ENCODE measurements around the gene DEPDC5. TPM values are rescaled to one million over a fixed set of nuclear protein-coding genes. Genes with fewer than 3 reads are reported as not detected.
A peak's percentile ranks its signal among the peaks of the same experiment; 100 is the strongest.

Gene DEPDC5
- total and polyA plus RNA-seq, 12 donors = 14.4 to 35.9 (median 23.1) TPM

DNA sequence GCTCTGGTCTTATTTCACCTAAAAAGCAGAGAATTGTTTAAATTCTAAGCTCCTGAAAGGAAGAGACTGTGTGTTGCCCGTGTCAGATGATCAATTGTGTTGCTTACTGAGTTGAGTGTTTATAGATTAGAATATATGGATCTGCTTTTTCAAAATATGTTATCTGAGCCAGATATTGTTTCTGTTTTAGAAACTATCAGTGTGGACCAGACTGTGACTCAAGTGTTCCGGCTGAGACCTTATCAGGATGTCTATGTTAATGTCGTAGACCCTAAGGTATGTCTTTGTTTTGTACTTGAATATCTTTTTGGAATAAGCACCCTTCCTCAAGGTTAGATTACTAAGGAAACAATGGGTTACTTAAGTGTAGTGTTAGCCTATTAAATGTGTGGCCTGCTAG, 11.0 kb downstream of the DEPDC5 start:
- intact Hi-C loops (cut with DNase I) = loop anchor here in 1 of 2 donors (10.0 kb wide), 1 partner anchor 50 kb away; no protein-coding TSS in a partner anchor
- DNase-seq = no peak
- Histone ChIP-seq H3K4me1 (replicated peaks in 1 of 2) (no peaks in the 10 kb centered on the region), H3K36me3 (replicated peaks in 1 of 2) (peaks cover 0 to 76% of the 10 kb centered on the region in 2 donors), H3K27ac (no peak overlapping the region), H3K4me3 (no peak overlapping the region), H3K9me3 (replicated peaks in 1 of 3) (no peaks in the 10 kb centered on the region), H3K27me3 (no peaks in the 10 kb centered on the region)
- 93 to 100% (median 97%) methylated on average over 3 of the region's 3 CpGs for WGBS, 4 donors
- TF ChIP-seq, protein P1, sequence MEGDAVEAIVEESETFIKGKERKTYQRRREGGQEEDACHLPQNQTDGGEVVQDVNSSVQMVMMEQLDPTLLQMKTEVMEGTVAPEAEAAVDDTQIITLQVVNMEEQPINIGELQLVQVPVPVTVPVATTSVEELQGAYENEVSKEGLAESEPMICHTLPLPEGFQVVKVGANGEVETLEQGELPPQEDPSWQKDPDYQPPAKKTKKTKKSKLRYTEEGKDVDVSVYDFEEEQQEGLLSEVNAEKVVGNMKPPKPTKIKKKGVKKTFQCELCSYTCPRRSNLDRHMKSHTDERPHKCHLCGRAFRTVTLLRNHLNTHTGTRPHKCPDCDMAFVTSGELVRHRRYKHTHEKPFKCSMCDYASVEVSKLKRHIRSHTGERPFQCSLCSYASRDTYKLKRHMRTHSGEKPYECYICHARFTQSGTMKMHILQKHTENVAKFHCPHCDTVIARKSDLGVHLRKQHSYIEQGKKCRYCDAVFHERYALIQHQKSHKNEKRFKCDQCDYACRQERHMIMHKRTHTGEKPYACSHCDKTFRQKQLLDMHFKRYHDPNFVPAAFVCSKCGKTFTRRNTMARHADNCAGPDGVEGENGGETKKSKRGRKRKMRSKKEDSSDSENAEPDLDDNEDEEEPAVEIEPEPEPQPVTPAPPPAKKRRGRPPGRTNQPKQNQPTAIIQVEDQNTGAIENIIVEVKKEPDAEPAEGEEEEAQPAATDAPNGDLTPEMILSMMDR (IDR thresholded peaks at IDR 0.05) = no peak
- no peak for TF ChIP-seq POLR2A (IDR thresholded peaks at IDR 0.05)

- no peak overlapping the region for H3K4me3 ChIP-seq
- no peak overlapping the region for H3K27ac ChIP-seq
- intact Hi-C loops (cut with DNase I) = loop anchor here in 1 of 2 donors (10.0 kb wide), 1 partner anchor 46 kb away; no protein-coding TSS in a partner anchor
- no peaks in the 10 kb centered on the region for H3K27me3 ChIP-seq
- 94 to 99% (median 98%) methylated on average over 4 of the region's 4 CpGs for WGBS, 4 donors
- peak in 1 of 7 donors; percentile 1 for DNase-seq
- H3K9me3 ChIP-seq (replicated peaks in 1 of 3) = no peaks in the 10 kb centered on the region
- H3K36me3 ChIP-seq (replicated peaks in 1 of 2) = peaks cover 0 to 68% of the 10 kb centered on the region in 2 donors
- no peaks in the 10 kb centered on the region for H3K4me1 ChIP-seq (replicated peaks in 1 of 2)
- TF ChIP-seq POLR2A (IDR thresholded peaks at IDR 0.05) = no peak
- TF ChIP-seq, protein P1 (IDR thresholded peaks at IDR 0.05) = no peak
Measured at GRCh38 chr22:31768422-31769059, 14.7 kb downstream of the DEPDC5 start.

DNA sequence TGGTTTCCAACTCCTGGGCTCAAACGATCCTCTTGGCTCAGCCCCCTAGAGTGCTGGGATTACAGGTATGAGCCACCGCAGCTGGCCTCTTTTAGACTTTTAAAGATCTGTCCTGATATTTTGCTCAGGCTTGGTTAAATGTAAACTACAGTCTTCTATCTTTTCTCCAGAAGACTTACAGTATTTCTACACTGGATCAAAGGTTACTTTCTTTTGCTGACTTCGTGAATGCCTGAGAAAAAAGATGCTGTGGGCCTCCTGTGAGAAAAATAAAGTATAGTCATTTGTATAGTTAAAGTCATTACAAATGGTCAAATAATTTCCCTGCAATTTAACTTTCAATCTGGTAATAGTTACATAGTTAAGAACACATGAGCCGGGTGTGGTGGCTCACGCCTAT, 19.6 kb downstream of the DEPDC5 start:
- intact Hi-C loops (cut with DNase I) = no loop called here
- WGBS, 4 donors = 89 to 97% (median 92%) methylated on average over 5 of the region's 5 CpGs

GRCh38 chr22:31776231-31776630, 22.4 kb downstream of the DEPDC5 start:
- TF ChIP-seq, protein P1 (IDR thresholded peaks at IDR 0.05) = no peak

More for the DNA sequence above, 19.6 kb downstream of the DEPDC5 start:
- peaks cover 0 to 42% of the 10 kb centered on the region in 2 donors for H3K36me3 ChIP-seq (replicated peaks in 1 of 2)
- TF ChIP-seq, protein P1 (IDR thresholded peaks at IDR 0.05) = no peak
- no peak for TF ChIP-seq POLR2A (IDR thresholded peaks at IDR 0.05)
- H3K27me3 ChIP-seq = no peaks in the 10 kb centered on the region
- H3K27ac ChIP-seq = no peak overlapping the region
- DNase-seq = no peak
- H3K4me3 ChIP-seq = no peak overlapping the region
- H3K9me3 ChIP-seq (replicated peaks in 1 of 3) = no peaks in the 10 kb centered on the region
- peaks cover 0 to 4% of the 10 kb centered on the region in 2 donors for H3K4me1 ChIP-seq (replicated peaks in 1 of 2)

More at GRCh38 chr22:31776231-31776630, 22.4 kb downstream of the DEPDC5 start:
- Histone ChIP-seq H3K27me3 (no peaks in the 10 kb centered on the region), H3K4me1 (replicated peaks in 1 of 2) (peaks cover 0 to 4% of the 10 kb centered on the region in 2 donors), H3K36me3 (replicated peaks in 1 of 2) (peaks cover 0 to 40% of the 10 kb centered on the region in 2 donors), H3K27ac (no peak overlapping the region), H3K9me3 (replicated peaks in 1 of 3) (no peaks in the 10 kb centered on the region), H3K4me3 (no peak overlapping the region)
- intact Hi-C loops (cut with DNase I) = no loop called here
- peak; percentile 25 to 69 (median 55) for DNase-seq
- 47 to 59% (median 54%) methylated on average over 4 of the region's 4 CpGs for WGBS, 4 donors
